GM19468 (cell line): Measurements from ENCODE around the gene ATF6B.
"Not testable (repeated sequence)": the region's sequence is repeated elsewhere in the genome, so short reads cannot be mapped to it uniquely, and the experiment has no call there.

Source experiments
- ATAC-seq: cut with Tn5 transposase; IDR thresholded peaks from one replicate; pipeline ENCODE4 v1.9.1; 2021; ENCODE audit warnings: mild to moderate bottlenecking, moderate library complexity, moderate number of reproducible peaks; ENCODE audit not compliant: unreplicated experiment; ENCODE audit errors: extremely low read depth

The ATF6B gene

DNA sequence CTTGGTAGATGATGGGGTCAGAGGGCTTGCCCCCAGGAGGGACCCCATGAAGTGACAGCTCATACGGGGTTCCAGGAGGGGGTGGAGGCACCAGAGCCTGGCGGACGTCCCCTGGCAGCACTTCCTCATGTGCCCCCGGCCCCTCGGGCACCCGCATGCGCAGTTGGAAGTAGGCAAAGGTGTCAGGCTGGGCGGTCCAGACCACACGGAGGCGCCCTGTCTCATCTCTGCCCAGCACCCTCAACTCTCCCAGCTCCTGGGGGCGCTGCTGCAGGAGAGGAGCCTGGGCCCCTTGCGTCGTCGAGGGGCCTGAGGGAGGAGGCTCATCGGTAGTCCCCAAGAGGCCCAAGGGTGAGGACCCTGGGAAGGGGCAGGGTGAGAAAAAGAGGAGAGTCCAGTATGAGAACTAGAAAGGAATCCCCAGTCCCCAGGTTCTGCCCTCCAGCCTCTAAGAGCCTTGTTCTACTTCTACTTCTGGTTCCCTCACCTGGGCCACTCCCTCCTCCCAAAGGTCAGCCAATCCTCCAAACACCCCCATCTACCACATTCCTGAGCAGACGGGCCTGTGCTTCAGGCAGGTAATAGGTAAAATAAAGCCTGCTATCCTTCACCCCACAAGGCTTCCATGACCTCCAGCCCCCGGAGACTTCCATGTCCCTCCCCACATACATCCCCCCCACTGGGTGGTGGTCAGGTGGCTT is 42.1 kb downstream of the ATF6B start:
- ATAC-seq: no peak

DNA sequence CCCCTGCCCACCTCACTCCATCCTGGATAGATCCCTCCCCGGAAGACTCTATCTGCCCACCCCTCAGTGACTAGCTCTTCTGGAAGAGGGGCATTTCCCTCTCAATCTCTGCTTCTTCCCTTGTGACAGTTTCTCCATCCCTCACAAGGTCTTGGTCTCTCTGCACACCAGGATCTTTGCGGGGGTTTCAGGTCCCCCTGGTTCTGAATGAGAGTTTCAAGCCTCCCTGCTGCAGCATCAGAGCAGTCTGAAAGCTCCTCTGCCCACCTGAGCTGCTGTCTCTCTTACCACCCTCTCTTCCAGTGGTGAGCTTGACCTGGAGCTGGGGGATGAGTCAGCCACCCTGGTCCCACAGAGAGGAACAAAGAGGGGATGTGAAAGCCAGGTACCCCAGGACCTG is 43.3 kb downstream of the ATF6B start:
- ATAC-seq: no peak

DNA sequence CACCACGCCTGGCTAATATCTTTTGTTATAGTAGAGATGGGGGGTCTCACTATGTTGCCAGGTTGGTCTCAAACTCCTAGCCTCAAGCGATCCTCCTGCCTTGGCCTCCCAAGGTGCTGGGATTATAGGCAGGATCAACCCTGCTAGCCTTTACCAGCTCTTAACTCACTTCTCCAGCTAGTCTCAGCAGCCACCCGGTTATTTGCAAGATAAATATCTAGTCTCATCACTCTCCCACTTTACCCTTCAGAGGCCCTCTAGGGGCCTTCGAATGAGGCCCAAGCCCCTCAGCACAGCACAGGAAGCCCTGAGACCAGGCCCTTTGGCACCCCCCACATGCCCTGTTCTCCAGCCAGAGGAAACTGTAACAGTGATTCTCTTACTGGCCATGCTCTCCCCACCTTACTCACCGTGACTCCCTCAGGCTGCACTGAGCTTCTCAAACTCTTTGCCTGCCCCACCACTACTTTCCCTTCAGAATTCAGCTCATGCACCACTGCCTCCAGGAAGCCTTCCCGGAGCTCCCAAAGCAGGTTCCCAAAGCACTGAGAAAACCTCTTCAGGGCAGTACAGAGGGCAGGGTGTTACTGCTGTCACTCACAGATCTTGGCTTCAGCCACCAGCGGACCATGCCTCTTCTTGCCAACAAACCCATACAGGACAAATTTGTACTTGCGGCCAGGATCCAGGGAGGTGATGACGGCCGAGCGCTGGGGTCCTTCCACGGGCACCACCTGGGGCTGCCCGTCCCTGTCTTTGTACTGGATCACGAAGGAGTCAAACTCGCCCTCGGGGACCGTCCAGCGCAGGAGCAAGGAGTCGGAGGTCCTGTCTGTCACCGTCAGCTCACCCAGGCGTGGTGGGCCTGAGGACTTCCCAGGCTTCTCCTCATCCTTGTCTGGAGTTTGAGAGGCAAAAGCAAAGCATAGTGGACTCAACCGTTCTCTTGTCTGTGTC is 44.0 kb downstream of the ATF6B start:
- no peak for ATAC-seq

DNA sequence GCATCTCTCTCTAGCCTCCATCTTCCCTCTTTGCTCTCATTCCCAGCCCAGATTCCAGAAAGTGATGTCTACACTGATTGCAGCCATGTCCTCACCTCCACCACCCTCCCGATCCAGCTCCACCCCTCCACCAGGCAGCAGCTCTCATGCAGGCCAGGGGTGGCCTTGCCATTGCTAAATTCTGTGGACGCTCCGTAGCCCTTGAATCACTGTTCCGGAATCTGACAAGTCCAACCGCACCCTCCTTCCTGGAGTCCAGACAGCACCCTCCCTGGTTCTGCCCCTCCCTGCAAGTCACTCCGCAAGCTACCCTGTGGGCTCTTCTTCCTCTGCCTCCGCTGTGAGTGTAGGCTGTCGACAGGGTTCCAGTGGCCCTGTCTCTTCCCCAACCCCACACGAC is 45.1 kb downstream of the ATF6B start:
- ATAC-seq: no peak

DNA sequence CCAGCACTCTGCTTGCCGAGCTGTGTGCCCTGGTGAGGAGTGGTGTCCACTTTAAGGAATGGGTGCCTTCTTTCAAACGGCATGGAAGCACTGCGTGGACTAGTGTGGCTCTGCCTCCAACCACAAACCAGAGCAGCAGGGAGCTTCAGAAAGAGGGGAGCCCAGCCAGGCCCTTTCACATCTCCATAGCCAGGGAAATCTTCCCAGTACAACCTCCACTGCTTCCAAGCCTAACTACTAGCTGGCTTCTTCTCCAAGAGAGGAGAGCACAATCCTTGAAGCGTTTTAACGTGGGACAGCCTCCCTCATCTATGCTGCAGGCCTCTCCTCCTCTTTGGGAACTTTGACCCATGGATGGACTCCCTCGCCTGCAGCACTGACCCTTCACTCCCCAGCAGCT is 45.6 kb downstream of the ATF6B start:
- no peak for ATAC-seq

DNA sequence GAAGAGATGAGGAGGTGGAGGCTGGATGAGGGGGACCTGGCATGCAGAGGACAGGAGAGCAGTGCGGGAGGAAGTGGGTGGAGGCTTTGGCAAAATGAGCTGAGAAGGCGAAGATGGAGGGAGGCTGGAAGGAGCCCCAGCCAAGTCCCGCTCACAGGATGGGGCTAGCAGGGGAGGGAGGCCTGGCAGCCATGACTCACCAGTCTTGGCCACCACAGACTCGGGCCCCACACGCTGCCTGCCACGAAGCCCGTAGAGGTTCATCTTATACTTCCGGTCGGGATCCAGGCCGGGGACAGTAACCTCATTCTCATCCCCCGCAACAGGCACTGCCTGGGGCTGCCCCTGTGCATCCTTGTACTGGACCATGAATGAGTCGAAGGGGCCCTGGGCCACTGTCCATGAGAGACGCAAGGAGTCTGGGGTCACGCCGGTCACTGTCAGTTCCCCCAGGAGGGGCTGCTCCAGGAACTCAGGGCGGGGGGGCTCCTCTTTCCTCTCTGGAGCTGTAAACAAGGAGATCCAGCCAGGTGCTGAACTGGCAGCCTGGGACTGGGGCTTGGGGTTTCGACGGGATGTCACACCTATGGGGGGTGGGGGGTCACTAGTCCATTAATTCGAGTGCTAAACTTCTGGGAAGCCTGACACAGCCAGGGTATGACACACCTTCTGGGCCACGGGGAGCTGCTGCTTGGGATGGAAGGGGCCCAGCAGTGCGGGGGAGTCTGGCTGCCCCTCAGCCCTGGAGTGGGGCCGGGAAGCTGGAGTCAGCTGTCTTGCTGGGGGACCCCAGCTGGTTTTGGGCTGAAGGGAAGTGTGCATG is 46.7 kb downstream of the ATF6B start:
- no peak for ATAC-seq

DNA sequence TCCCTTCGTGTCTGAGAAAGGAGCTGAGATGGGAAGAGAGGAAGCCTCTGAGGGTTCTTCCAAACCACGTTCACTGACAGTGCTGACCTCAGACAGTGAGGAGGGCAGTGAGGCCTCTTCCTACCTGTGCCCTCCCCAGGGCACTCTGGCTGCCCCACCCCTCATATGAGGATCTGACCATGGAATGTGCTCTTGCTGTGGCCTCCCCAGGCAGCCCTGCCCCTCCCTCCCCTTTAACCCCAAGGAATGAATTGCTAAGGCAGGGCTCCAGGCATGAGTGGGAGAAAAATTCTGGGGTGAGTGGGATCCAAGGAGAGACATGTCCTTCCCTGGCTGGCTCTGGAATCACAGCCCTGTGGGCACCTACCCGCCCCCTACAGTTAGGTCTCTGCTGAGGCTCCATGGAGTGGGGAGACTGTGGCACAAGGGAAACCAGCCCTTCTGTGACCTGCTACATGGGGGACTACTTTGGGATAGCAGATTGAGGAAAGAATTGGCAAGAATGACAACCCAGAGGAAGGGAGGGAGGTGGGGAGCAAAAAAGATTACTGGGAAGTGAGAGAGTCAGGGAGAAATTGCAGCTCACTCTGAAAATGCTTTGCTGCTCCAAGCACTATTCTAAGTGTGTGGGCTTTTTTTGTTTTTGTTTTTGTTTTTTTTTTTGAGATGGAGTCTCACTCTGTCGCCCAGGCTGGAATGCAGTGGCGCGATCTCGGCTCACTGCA is 48.3 kb downstream of the ATF6B start:
- ATAC-seq: no peak

DNA sequence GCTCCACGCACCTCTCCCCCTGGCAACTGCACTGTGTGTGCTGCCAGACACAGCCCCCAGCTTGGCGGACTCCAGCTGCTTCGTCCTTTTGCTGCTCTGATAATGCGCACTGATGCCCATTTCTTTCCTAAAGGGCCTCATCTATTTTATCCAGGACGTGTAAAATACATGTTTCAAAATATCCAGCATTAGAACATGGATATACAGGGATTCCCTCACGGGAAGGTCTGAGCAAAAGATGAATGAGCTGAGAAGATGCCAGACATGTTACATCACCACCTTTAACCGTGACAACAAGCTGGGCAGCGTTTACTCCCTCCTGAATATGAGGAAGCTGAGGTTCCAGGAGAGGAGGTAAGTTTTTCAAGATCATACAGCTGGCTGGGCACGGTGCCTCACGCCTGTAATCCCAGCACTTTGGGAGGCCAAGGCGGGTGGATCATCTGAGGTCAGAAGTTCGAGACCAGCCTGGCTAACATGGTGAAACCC is 51.7 kb downstream of the ATF6B start:
- no peak for ATAC-seq

DNA sequence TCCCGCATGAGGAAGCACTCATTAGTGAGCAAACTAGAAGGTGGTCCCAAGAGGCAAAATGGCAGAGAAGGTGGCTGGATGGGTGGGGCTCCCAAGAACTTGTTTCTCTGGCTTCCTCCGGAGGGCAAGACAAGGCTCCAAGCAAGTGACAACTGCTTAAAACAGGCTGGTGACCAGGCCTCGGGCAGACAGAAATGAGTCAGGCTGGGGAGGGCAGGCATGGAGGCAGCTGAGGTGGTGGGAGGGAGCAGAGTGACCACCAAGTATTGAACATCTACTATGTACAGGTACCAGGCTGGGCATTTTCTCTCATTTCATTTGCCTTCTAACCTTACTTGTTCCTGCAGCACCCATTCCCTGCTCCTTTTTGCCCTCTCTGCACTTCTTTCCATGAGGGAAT is 52.3 kb downstream of the ATF6B start:
- no peak for ATAC-seq

DNA sequence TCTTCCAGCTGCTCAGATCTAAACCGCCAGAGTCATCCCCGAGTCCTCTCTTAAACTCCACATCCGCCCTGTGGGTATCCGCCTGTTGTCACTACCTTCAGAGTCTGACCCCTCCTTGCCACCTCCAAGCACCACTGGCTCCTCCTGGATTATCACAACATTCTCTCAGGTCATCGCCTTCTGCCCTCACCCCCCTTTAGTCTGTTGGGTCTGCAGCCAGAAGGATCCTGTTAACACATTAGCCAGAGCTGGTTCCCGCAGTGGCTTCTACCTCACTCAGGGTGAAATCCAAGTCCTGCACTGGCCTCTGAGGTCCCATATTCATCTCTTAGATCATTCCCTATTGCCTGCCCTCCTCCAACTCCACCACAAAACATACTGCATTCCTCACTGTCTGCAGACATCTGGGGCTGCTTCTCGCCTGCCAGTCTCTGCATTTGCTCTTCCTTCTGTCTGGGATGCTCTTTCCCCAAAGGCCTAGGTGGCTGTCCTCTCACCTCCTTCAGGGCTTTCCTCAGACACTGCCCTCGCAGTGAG is 53.0 kb downstream of the ATF6B start:
- no peak for ATAC-seq

DNA sequence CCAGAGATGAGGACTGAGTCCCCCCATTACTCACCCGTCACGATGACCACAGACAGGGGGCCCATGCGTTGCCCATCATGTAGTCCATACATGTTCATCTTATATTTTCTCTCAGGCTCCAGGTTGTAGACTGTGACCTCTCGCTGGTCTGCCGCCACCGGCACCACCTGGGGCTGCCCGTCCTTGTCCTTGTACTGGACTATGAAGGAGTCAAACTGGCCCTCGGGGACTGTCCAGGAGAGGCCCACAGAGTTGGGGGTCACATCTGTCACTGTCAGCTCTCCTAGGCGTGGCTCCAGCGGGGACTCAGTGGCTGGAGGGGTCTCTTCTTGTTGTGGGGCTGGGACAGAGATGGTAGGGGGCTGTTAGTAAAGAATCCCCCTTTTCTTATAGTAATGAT is 54.4 kb downstream of the ATF6B start:
- no peak for ATAC-seq

DNA sequence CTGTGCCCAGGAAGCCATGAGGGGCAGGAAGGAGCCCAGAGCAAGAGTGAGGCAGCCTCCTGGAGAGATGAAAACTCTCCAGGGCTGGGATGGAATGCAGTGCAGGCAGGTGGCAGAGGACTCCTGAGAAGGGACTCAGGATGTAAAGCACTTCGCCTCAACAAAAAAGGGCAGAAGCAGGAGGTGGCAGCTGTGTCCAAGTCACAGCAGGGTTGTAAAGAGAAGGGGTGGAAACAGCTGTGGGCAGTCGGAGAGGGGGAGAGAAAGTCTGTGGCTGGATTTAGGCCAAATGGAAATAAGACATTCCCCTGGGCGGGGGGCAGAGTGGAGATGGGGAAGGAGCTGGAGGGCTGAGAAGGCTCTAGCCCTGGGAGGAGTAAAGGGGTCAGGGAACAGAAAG is 54.9 kb downstream of the ATF6B start:
- no peak for ATAC-seq

DNA sequence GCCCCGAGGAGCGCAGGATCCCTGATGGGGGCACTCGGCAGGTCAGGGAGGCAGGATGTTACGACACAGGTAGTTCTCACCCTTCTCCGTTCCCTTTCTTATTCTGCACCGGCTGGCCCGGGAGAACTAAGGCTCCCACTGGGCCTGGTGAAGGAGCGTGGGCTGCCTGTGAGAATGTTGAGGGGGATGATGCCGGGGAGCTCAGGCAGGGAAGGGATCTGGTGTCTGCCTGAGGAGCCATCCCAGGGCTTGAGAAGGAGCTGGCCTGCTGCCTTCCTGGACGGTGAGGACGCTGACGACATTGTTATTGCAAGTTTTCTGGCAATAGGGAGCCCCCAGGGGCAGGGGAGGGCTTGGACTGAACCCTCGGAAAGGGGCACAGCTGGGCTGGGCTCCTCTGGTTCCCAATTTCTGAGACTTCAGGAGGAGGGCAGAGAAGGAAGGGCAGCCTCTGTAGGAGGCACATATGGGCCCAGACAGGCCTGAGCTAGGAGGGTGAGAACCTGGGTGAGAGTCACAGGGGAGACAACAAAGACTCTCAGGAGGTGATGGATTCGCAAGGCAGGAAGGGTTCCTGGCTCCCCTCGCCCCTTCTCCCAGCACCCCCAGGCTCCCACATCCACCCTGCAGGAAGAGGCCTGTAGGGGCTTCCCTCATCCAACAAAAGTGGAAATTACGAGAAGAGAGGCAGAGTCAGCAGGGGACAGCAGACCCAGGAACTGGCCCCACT is 57.1 kb downstream of the ATF6B start:
- no peak for ATAC-seq

DNA sequence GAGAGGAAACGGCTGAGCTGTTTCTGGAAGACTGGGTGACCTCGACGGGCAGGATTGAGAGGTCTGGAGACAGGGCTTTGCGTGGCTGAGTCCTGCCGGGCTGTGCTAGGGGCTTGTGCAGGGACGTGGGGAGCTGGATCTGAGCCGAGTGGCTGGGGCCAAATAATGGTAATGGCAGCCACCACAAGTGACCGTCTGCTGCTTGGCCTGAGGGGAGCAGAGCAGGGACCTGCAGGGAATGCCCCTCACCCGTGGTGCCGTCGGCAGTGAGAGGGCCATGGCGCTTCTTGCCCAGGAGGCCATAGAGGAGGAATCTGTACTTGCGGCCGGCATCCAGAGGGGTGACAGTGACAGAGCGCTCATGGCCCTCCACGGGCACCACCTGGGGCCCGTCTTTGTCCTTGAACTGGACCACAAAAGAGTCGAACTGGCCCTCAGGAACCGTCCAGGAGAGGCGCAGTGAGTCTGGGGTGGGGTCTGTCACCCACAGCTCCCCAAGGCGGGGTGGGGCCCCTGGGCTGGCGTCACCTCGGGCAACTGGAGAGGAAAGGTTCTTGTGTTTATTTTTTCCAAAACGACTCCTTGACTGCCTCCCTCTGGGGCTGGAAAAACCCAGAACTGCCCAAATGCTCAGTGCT is 58.0 kb downstream of the ATF6B start:
- ATAC-seq: no peak

DNA sequence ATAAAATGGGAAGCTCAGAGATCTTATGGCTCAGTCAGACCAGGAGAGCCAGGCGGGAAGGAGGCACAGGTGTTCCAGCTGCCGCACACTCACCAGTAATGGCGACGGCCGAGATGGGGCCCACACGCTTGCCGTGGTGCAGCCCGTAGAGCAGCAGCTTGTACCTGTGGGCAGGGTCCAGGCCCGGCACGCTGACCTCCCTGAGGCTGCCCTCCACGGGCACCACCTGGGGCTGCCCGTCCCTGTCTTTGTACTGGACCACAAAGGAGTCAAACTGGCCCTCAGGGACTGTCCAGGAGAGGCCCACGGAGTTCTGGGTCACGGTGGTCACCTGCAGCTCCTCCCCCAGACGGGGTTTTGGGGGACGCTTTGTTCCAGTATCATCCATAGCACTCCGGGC is 58.6 kb downstream of the ATF6B start:
- no peak for ATAC-seq

DNA sequence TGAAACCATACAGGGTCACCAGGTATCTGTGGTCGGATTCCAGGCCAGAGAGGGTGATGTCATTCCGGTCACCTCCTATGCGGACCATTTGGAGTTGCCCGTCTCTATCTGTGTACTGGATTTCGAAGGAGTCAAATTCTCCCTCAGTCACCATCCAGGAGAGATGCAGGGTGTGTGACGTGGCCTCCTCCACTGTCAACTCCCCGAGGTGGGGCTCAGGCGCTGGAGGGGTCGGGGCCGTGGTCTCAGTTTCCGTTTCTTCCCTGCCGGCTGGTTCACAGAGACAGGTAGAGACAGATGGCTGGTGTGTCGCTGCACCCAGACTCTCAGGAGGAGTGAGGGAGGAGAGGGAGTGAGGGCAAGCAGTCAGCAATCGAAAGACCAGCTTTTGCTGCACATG is 59.2 kb downstream of the ATF6B start:
- ATAC-seq: no peak

DNA sequence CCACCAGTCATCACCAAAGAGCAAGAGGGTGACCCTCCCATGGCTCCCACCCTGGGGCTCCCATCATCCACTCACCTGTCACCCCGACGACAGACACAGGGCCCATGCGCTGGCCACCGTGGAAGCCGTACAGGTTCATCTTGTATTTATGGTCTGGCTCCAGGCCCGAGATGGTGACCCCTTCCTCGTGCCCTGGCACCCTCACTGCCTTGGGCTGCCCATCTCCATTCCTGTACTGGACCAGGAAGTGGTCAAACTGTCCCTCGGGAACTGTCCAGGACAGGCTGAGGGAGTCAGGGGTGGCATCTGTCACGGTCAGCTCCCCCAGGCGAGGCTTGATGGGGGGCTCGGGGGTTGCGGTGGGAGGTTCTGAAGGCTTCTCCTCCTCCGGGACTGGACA is 59.7 kb downstream of the ATF6B start:
- not testable (repeated sequence) for ATAC-seq

DNA sequence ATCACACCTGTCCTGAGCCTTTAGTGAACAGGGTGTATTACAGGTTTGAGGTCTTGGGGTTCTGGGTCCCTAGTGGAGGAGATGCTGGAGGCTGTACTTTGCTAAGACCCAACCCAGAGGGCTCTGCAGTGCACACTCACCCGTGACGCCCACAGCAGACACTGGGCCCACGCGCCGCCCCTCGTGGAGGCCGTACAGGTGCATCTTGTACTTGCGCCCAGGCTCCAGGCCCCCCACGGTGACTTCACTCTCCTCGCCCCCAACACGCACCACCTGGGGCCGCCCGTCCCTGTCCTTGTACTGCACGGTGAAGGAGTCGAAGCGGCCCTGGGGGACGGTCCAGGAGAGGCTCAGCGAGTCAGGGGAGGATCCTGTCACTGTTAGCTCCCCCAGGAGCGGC is 60.5 kb downstream of the ATF6B start:
- not testable (repeated sequence) for ATAC-seq
